K562 treated with DMSO at 1 percent for 24 hours (cell line): Measurements from ENCODE around the gene GPR107. TPM values are rescaled to one million over a fixed set of nuclear protein-coding genes. Genes with fewer than 3 reads are reported as not detected.

Experiments used
- total RNA-seq: library from RNA; unstranded; fragments of 300-600 nt; gene quantifications from 2 replicates; pipeline ENCODE4 v1.2.3, GENCODE V29; 2022; ENCODE audit warnings: low read depth; ENCODE audit not compliant: insufficient read depth

GPR107 gene
- total RNA-seq, result 23.6 and 26.9 TPM in 2 replicates

DNA sequence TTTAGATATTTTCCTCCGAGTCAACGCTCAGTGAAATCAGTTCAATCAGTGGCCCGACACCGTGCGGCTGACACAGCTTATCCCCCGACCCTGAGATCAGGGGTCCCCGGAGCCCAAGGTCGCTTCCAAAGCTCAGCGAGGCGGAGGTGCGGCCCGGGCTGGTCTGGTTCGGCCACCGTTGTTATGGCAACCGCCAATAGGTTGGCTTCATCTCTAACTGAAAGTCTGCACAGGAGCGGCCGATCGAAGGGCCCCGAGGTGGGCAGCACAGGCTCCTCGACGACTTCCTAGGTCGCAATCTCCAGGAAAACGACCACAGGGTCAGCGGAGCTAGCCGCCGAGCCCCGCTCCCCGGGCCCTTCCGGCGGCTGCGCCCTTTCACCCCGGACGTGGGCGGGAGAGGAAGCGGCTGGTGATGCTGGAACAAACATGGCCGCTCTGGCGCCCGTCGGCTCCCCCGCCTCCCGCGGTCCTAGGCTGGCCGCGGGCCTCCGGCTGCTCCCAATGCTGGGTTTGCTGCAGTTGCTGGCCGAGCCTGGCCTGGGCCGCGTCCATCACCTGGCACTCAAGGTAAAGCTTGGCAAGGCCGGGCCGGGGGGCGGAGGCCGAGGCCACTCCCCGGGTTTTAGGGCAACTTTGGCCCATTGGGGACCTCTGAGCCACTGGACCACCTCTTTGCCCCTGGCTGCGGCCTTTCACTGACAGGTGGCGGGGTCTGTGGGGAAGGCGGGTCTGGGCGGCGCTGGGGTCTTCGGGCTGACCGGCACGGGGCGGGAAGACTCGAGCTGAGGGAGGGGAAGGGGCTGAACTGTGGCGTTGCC lies at the start of gene GPR107:
GPR107 (plus strand) TSS at position 403 of the 821 bp plus-strand sequence; CDS start at position 430, 27 bp downstream.

DNA sequence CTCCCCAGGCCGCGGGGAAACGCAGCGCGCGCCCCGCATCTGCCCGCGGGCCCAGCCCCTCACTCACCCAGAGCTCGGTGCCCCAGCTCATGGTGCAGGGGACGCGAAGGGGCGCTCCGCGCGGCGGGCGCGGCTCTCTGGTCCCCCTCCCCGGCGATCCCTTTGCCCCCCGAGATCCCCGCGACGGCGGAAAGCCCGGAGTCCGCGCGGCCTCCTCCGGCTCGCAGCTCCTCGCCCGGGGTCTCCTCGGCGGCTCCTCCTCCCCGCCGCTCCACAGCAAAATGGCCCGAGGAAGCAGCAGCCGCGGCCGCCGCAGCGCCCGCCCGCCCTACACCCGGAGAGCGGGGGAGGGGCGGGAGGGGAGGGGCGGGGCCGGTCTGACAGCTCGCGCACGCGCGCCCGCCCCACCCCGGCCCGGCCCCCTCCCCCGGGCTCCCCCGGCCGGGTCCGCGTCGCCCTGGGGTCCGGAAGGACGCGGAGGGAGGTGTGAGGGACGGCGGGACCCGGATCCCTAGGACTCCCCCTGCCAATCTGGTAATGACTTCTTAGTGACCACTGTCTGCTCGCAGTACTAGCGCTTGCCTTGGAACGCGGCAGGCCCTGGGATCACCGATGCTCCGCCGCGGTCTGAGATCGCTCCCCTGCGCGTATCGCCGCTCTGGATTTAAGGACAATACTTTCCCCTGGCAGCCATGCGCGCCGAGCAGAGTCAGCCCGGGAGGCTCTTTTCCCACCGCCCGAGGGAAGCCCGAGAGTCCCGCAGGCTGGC lies 10.6 kb upstream of the GPR107 start, which contains the start of gene FNBP1:
FNBP1 (minus strand) TSS at position 305 of the 769 bp plus-strand sequence; CDS start at position 91, 214 bp downstream.

DNA sequence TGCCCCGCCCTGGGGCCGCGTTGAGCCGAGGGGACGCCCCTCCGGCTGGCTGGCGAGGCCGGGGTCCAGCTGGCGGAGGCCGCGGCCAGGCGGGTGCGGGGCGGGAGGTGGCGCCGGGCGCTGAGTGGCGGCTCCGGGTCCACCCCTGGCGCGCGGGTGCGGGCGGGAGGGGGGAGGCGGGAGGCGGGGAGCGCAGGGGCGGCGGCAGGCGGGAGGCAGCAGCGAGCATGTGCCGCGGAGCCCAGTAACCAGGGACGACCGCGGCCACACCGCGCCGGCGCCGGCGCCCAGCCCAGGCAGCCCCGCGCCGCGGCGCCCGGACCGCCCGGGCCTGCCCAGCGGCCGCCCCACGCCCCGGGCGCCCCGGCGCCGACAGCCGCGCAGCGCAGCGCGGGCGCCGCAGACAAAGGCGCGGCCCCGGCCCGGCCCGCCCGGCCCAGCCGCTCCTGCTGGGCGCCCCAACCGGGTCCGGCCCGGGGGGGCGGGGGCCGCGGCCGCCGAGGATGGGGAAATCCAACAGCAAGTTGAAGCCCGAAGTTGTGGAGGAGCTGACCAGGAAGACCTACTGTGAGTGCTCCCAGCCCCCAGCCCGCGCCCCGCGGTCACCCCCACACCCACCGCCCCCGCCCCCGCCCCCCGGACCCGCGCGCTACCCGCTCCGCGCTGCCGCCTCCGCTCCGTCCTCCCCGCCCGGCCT lies 118.6 kb downstream of the GPR107 start, which contains the start of gene NCS1:
NCS1 (plus strand) TSS at position 244 of the 697 bp plus-strand sequence; CDS start at position 504, 260 bp downstream.

Other genes with a start within 250 kb of the GPR107 start
- gene TOR1A, start 229.8 kb upstream of the GPR107 start, total RNA-seq, result 71.6 and 71.7 TPM in 2 replicates
- 87.3 and 89.2 TPM in 2 replicates for gene C9orf78, start 218.6 kb upstream of the GPR107 start, total RNA-seq
- 161 TPM in 2 replicates for gene USP20, start 218.4 kb upstream of the GPR107 start, total RNA-seq
- gene FNBP1, start 10.7 kb upstream of the GPR107 start, total RNA-seq, result 14.3 and 16.3 TPM in 2 replicates
- 6.6 and 7.4 TPM in 2 replicates for gene NCS1, start 118.5 kb downstream of the GPR107 start, total RNA-seq
- 0.02 and 0.35 TPM in 2 replicates for gene HMCN2, start 211.9 kb downstream of the GPR107 start, total RNA-seq